Measurements from ENCODE around the gene C2.
"Not testable (repeated sequence)": the region's sequence is repeated elsewhere in the genome, so short reads cannot be mapped to it uniquely, and the experiment has no call there.

Gene C2

GRCh38 chr6:31958741-31959739 lies 31.5 kb downstream of the C2 start, which contains the start of the genes NELFE and SKIC2:
Gene NELFE, minus strand, starts transcription at chr6:31958971. Its CDS starts 525 bp downstream, at chr6:31958446.
Gene SKIC2, plus strand, starts transcription at chr6:31959175. Its CDS starts 18 bp downstream, at chr6:31959193.
- peak; percentile 97 for DNase-seq (ENCODE audit: low spot score)

DNA sequence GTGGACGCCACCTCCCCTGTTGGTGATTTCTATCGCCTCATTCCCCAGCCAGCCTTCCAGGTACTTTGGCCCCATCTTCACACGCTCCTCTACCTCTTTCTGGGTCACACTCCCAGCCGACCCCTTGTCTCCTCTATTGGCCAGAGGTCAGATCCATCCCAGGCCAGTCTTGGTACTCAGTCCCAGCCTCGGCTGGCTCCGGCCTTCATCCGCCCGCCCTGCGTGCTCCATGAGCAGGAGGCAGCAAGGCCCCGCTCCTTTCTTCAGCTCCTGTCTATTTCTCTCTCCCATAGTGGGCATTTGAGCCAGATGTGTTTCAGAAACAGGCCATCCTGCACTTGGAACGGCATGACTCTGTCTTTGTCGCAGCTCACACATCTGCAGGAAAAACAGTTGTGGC lies 34.1 kb downstream of the C2 start:
- no peak for DNase-seq (ENCODE audit: low spot score)

- DNase-seq (ENCODE audit: low spot score) = no peak
These were observed 36.4 kb downstream of the C2 start for GRCh38 chr6:31963921-31964320.

- DNase-seq (ENCODE audit: low spot score) = no peak
These were observed 38.2 kb downstream of the C2 start for GRCh38 chr6:31965700-31966099.

DNA sequence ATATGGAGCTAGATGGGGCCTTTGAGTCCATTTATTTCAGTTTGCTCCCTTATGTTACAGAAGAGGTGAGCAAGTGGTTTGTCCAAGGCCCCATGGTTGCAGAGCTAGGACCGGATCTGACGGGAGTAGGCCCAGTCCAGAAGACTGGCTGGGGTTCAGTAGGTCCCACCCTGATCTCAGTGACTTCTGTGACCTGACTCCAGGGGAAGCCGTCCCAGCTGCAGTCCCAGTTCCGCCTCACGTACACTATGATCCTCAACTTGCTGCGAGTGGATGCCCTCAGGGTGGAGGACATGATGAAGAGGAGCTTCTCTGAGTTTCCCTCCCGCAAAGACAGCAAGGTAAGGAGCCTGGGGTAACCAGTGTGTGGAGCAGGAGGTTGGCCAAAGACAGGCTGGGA lies 39.0 kb downstream of the C2 start:
- no peak for DNase-seq (ENCODE audit: low spot score)

- no peak for DNase-seq (ENCODE audit: low spot score)
These were observed 39.7 kb downstream of the C2 start for GRCh38 chr6:31966997-31967925.

- no peak for DNase-seq (ENCODE audit: low spot score)
These were observed 40.4 kb downstream of the C2 start for GRCh38 chr6:31967926-31968320.

DNA sequence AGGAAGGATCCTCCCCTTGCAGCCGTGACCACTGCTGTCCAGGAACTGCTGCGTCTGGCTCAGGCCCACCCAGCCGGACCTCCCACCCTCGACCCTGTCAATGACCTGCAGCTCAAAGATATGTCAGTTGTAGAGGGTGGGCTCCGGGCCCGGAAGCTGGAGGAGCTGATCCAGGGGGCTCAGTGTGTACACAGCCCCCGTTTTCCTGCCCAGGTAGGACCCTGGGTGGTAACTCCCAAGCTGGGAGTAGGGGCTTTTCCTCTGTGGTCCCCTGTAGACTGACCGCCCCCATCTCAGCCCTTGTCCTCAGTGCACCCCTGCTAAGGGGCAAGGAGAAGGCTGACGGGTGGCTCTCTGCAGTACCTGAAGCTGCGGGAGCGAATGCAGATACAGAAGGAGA lies 40.8 kb downstream of the C2 start:
- DNase-seq (ENCODE audit: low spot score) = no peak

DNA sequence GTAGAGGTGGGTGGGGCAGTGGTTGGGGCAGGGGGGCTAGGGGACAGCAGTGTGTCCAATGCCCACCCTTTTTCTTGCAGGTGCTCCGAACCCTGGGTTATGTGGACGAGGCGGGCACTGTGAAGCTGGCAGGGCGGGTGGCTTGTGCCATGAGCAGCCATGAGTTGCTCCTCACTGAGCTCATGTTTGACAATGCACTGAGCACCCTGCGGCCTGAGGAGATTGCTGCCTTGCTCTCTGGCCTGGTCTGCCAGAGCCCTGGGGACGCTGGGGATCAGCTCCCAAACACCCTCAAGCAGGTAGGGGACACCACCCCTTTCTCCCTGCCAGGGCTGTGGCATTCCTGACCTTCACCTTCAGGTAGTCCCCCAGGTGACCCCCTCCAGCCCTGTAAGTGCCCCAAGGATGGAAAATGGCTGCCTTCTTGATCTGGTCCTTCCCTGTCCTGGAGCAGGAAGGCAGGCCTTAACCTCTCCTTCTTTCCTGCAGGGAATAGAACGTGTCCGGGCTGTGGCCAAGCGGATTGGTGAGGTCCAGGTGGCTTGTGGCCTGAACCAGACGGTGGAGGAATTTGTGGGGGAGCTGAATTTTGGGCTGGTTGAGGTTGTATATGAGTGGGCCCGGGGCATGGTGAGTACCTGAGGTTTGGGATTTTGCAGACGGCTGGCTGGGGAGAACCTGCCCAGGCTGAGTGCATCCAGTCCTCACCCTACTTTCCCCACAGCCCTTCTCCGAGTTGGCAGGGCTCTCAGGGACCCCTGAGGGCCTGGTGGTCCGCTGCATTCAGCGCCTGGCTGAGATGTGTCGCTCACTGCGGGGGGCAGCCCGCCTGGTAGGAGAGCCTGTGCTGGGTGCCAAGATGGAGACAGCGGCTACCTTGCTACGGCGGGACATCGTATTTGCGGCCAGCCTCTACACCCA lies 41.5 kb downstream of the C2 start:
- DNase-seq (ENCODE audit: low spot score) = no peak

DNA sequence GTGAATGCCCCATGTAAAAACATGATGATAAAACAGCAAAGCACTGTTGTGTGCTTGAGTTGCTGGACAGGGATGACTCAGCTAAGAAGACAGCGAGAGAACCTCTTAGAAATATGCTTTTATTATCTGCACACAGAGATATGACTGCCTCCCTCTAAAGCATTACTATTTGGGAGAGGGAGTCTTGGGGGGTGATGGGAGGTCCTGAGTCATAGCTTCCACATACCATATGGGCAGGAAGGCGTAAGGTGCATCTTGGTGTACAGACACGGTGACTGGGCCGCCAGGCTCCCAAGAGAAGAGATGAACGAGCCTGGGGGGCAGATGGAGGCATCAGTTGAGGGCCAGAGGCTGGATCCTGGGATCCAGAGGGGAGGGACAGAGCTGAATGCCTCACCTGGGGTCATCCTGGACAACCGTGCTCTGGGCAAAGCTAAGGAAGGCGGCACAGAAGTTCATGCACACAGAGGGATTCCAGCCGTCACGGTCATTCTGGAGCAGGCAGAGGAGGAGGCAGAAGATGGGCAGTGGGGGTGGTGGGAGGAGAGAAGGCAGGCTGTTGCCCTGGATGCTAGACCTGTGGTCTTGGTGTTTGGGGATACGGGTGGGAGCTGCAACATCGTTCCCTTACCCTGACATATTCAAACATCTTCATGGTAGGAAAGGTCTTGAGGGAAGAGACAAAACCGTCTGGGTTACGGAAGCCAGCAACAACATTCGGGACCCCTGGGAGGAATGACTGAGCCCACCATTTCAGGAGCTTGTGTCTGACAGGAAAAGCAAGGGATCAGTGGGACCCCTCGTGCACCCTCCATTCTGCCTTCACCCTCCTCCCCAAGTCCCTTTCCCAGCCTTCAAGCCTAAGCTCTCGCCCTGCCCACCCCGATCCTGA lies 42.4 kb downstream of the C2 start:
- DNase-seq (ENCODE audit: low spot score) = no peak

GRCh38 chr6:31970604-31971271 lies 43.2 kb downstream of the C2 start:
- no peak for DNase-seq (ENCODE audit: low spot score)

- no peak for DNase-seq (ENCODE audit: low spot score)
These were observed 43.9 kb downstream of the C2 start for GRCh38 chr6:31971279-31971992.

DNA sequence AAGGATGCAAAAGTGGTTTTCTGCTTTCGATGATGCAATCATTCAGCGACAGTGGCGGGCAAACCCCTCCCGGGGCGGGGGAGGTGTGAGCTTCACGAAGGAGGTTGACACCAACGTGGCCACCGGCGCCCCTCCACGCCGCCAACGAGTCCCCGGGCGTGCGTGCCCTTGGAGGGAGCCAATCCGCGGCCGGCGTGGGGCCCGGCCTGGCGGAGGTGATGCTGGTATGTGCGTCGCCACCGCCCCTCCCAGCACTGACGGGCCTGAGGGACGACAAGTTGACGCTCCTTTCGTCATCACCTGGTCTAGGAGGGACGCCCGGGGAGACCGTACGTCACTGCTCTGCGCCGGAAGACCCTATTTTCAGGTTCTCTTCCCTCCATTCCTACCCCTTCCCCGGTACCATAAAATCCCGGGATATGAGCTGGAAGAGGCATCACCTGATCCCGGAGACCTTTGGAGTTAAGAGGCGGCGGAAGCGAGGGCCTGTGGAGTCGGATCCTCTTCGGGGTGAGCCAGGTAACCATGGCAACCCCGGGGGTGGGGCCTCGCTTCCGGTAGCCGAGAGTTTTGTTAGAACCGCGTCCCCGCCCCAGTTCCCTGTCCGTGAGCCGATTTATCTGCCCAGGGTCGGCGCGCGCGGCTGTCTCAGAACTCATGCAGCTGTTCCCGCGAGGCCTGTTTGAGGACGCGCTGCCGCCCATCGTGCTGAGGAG lies 44.6 kb downstream of the C2 start, which contains the start of gene DXO:
Gene DXO, minus strand, starts transcription at position 146 of the 716 bp plus-strand sequence. CDS start 463 bp downstream, outside the sequence.
- peak; percentile 94 for DNase-seq (ENCODE audit: low spot score)

DNA sequence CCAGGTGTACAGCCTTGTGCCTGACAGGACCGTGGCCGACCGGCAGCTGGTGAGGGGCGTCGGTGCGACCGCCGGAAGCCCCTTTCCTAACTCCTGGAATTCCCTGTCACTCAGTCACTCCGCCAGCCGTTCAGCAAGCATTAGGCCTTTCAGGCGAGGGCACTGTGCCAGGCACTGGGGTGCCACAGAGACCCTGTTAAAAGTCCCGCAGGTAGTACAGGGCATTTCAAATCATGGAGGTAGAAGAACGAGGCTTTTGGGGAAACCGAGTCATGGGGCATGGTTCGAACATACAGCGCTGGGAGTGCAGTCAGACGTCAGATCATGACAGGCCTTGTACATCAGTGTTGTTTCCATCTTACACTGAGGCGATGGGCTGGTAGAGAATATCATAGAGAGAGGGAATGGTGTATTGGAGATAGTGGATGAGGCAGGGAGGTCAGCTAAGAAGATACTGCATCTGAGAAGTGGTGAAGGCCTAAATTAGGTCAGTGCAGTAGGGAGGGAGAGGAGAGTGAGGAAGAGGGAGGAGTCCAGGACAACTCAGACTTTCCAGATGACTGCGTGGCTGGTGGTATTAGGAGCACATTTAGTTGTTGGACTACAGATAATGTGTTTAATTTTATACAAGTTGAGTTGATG lies 45.3 kb downstream of the C2 start:
- DNase-seq (ENCODE audit: low spot score) = no peak

DNA sequence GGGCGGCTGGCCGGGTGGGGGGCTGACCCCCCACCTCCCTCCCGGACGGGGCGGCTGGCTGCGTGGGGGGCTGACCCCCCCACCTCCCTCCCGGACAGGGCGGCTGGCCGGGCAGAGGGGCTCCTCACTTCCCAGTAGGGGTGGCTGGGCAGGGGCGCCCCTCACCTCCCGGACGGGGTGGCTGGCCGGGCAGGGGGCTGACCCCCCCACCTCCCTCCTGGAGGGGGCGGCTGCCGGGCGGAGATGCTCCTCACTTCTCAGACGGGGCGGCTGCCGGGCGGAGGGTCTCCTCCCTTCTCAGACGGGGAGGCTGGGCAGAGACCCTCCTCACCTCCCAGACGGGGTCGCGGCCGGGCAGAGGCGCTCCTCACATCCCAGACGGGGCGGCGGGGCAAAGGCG lies 48.5 kb downstream of the C2 start:
- not testable (repeated sequence) for DNase-seq (ENCODE audit: low spot score)

DNA sequence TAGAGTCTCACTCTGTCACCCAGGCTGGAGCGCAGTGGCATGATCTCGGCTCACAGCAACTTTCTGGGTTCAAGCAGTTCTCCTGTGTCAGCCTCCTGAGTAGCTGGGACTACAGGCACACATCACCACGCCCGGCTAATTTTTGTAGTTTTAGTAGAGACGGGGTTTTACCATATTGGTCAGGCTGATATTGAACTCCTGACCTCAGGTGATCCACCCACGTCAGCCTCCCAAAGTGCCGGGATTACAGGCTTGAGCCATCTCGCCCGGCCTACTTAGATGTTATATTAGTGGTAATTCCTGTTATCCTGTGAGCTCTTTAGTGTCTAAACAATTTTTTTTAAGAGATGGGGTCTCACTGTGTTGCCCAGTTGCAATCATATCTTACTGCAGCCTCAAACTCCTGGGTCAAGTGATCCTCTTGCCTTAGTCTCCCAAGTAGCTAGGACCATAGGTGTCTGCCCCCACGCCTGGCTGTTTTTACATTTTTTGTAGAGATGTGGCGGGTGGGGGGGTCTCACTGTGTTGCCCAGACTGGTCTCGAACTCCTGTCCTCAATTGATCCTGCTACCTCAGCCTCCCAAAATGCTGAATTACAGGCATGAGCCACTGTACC lies 50.4 kb downstream of the C2 start:
- DNase-seq (ENCODE audit: low spot score) = no peak

DNA sequence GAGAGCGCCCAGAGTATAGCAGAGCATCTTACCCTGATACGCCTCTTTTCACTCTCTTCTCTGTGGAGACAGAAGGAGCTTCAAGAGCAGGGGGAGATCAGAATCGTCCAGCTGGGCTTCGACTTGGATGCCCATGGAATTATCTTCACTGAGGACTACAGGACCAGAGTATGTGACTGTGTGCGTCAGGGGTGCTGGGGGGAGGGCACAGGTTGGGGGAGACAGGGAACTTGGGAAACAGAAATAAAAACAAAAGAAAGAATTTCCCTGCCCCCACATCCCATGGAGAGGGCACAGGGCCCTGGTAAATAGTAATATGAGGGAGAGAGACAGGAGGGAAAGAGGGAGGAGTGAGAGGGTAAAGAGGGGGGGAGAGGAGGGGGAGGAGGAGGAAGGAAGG lies 51.3 kb downstream of the C2 start:
- no peak for DNase-seq (ENCODE audit: low spot score)

All from ecto neural progenitor cell (in vitro differentiated cells).